Tibial artery (tissue), 4 donors: ENCODE data around the gene CDK18.

Source experiments
- DNase-seq, 2 donors: peaks; one replicate each; pipeline ENCODE4 v3.0.0-alpha.2; 2019
- H3K27ac ChIP-seq, 2 donors: fragments of 200-600 bp; sonication (generic) in 1 of 2; 1 replicate in 1 of 2; 2 replicates in 1 of 2; pipeline ENCODE4 v1.5.1; 2018 to 2019; ENCODE audit warnings: mild to moderate bottlenecking in 1 of 2
- H3K27me3 ChIP-seq, 2 donors: fragments of 200-600 bp; sonication (generic) in 1 of 2; one replicate each; pipeline versions ENCODE4 v1.5.1 to v1.6.0; 2016 to 2019
- H3K36me3 ChIP-seq, 3 donors: fragments of 200-600 bp; sonication (generic) in 2 of 3; one replicate each; pipeline ENCODE4 v1.5.1; 2016 to 2019; ENCODE audit warnings: mild to moderate bottlenecking in 2 of 3
- H3K4me1 ChIP-seq, 4 donors: fragments of 200-600 bp; sonication (generic) in 2 of 4; 1 replicate in 3 of 4; 2 replicates in 1 of 4; pipeline ENCODE4 v1.5.1; 2016 to 2019
- H3K4me3 ChIP-seq, 2 donors: fragments of 200-600 bp; sonication (generic) in 1 of 2; 1 replicate in 1 of 2; 2 replicates in 1 of 2; pipeline ENCODE4 v1.5.1; 2018 to 2019; ENCODE audit warnings: mild to moderate bottlenecking in 2 of 2
- H3K9me3 ChIP-seq, 3 donors: fragments of 200-600 bp; sonication (generic) in 1 of 3; one replicate each; pipeline ENCODE4 v1.5.1; 2016 to 2019
- CTCF ChIP-seq, 2 experiments: fragments of 200-600 bp in 1 of 2; fragments of 450-650 bp in 1 of 2; IDR thresholded peaks; one replicate each; pipeline ENCODE4 v1.5.1; 2017 to 2019; ENCODE audit warnings: antibody characterized with exemption in 2 of 2, mild to moderate bottlenecking in 1 of 2, moderate library complexity in 1 of 2
- intact Hi-C: fragments of 100-400 bp; cut with DNase I; formaldehyde crosslinking; loops from one replicate; pipeline ENCODE4 v1.15.0; 2023; ENCODE audit warnings: low total_unique reads

CDK18 gene

DNA sequence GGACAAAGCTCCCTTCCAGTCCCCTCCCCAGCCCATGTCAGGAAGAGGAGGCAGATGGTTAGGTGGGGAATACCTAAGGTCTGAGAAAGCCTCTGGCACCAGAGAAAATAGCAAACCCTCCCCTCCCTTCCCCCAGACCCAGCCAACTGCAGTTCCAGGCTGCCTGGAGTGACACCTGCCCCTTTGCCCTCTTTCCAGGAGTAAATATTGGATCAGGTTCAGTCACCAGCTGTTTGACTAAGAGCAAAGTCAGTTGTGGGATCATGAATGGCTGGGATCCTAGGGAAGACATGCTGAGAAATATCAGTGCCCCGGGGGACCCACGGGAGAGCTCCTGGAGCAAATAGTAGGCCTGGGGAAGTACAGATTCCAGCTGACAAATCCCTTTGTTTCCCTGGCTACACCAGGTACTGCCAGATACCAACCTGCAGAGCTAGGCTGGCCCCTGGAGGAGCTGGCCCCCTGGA is 12.2 kb upstream of the CDK18 start:
- intact Hi-C loops = no loop called here
- H3K27me3 ChIP-seq = no peaks in the 10 kb centered on the region
- H3K36me3 ChIP-seq = no peaks in the 10 kb centered on the region
- no peak for DNase-seq
- no peaks in the 10 kb centered on the region for H3K9me3 ChIP-seq
- TF ChIP-seq CTCF (IDR thresholded peaks at IDR 0.05) = no peak
- H3K4me3 ChIP-seq = no peak overlapping the region
- H3K4me1 ChIP-seq = peaks cover 0 to 25% (median 22%) of the 10 kb centered on the region in 4 donors
- H3K27ac ChIP-seq = peak overlapping the region in 1 of 2 donors; percentile 79

DNA sequence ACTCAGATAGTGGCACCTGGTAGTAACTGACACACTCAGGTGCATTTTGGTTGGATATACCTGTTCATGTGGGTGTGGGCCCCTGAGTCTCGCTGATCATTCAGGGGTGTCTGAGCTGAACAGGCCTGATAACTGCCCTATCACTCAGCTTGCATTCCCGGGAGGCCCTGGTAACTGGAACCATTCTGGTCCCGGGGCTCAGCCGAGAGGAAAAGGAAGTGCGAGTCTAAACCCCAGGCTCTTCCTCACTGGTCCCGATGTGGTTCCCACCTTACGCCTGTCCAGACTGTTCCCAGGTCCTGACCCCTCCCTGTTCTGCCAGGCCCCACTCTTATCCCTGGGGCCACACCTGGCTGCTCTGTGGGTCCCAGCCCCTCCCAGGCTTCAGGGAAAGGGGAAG is 11.7 kb upstream of the CDK18 start:
- intact Hi-C loops = no loop called here
- Histone ChIP-seq H3K27ac (peak overlapping the region; percentile 52 to 79), H3K9me3 (no peaks in the 10 kb centered on the region), H3K27me3 (no peaks in the 10 kb centered on the region), H3K4me1 (peaks cover 0 to 25% (median 22%) of the 10 kb centered on the region in 4 donors), H3K36me3 (no peaks in the 10 kb centered on the region), H3K4me3 (no peak overlapping the region)
- no peak for DNase-seq
- TF ChIP-seq CTCF (IDR thresholded peaks at IDR 0.05) = no peak

DNA sequence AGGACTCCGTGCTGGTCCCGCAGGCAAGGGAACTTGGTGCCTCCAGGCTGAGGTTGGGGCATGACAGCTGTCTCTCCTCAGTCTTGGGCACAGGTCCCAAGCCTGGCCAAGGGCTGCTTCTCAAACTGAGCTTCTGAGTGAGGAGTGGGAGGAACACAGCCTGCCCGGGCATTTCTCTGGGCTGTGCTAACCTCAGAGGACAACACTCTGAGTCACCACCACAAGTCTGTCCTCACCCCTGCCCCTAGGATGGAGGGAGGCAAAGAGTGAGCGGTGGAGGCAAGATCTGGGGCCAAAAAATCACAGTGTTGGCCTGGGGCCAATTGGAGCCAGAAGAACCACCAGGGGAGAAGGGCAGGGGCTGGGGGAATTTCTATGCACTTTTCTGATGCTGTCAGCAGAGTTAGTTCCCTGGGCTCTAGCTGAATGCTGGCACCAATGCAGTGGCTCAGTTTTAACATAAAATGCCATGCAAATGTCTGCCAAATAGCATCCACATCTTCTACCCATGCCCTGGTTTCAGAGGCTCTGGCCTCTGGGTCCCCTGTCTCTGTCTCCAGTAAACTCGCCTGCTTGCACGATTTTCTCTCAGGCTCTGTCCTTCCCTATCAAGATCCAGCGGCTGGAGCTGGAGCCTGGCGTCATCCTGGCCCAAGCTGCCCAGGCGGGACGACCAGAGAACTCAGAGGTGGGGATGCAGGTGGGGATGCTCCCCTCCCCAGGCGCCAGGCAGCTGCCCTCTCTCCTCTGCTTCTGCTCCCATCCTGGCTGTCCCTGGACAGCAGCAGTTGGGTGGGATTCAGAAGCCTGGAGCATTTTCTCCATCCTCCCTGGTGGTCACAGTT is 11.0 kb upstream of the CDK18 start:
- no peaks in the 10 kb centered on the region for H3K36me3 ChIP-seq
- no peak for TF ChIP-seq CTCF (IDR thresholded peaks at IDR 0.05)
- H3K4me3 ChIP-seq = no peak overlapping the region

GRCh38 chr1:205494115-205494514 is 10.4 kb upstream of the CDK18 start:
- peak overlapping the region; percentile 52 to 79 for H3K27ac ChIP-seq
- no peak for TF ChIP-seq CTCF (IDR thresholded peaks at IDR 0.05)
- H3K9me3 ChIP-seq = no peaks in the 10 kb centered on the region
- peaks cover 0 to 25% (median 22%) of the 10 kb centered on the region in 4 donors for H3K4me1 ChIP-seq
- H3K36me3 ChIP-seq = no peaks in the 10 kb centered on the region
- DNase-seq = no peak
- no peaks in the 10 kb centered on the region for H3K27me3 ChIP-seq
- intact Hi-C loops = no loop called here
- H3K4me3 ChIP-seq = no peak overlapping the region

More for the DNA sequence above, 11.0 kb upstream of the CDK18 start:
- DNase-seq = peak; percentile 44 to 81
- Histone ChIP-seq H3K4me1 (peaks cover 0 to 25% (median 22%) of the 10 kb centered on the region in 4 donors), H3K27me3 (no peaks in the 10 kb centered on the region), H3K9me3 (no peaks in the 10 kb centered on the region), H3K27ac (peak overlapping the region; percentile 52 to 79)
- intact Hi-C loops = no loop called here

GRCh38 chr1:205495237-205495823 is 9.1 kb upstream of the CDK18 start:
- no peaks in the 10 kb centered on the region for H3K27me3 ChIP-seq
- H3K4me1 ChIP-seq = peaks cover 0 to 25% (median 22%) of the 10 kb centered on the region in 4 donors
- H3K4me3 ChIP-seq = no peak overlapping the region
- DNase-seq = no peak
- no peaks in the 10 kb centered on the region for H3K36me3 ChIP-seq
- intact Hi-C loops = no loop called here
- no peaks in the 10 kb centered on the region for H3K9me3 ChIP-seq
- no peak overlapping the region for H3K27ac ChIP-seq
- no peak for TF ChIP-seq CTCF (IDR thresholded peaks at IDR 0.05)
